ENCODE results near the gene ATP13A3. TPM values are rescaled to one million over a fixed set of nuclear protein-coding genes. Genes with fewer than 3 reads are reported as not detected.

Gene ATP13A3
- polyA plus RNA-seq, 12 donors = 22.3 to 41.4 (median 31.9) TPM; not detected in 1

GRCh38 chr3:194396859-194397756 lies 89.7 kb downstream of the ATP13A3 start:
- DNase-seq = no peak

GRCh38 chr3:194396539-194396858 lies 90.3 kb downstream of the ATP13A3 start:
- no peak for DNase-seq

- DNase-seq = peak; percentile 62
Observed at GRCh38 chr3:194395778-194396538, 90.8 kb downstream of the ATP13A3 start.

GRCh38 chr3:194395212-194395611 lies 91.6 kb downstream of the ATP13A3 start:
- DNase-seq = no peak

GRCh38 chr3:194392576-194392975 lies 94.2 kb downstream of the ATP13A3 start:
- no peak for DNase-seq

- DNase-seq = no peak
Observed at GRCh38 chr3:194390835-194391234, 96.0 kb downstream of the ATP13A3 start.

- no peak for DNase-seq
Observed at GRCh38 chr3:194389269-194389668, 97.5 kb downstream of the ATP13A3 start.

GRCh38 chr3:194387926-194388418 lies 98.8 kb downstream of the ATP13A3 start:
- no peak for DNase-seq

- no peak for DNase-seq
Observed at GRCh38 chr3:194387276-194387675, 99.5 kb downstream of the ATP13A3 start.

- no peak for DNase-seq
Observed at GRCh38 chr3:194386648-194387047, 100.2 kb downstream of the ATP13A3 start.

- no peak for DNase-seq
Observed at GRCh38 chr3:194386066-194386465, 100.7 kb downstream of the ATP13A3 start.

- no peak for DNase-seq
Observed at GRCh38 chr3:194384569-194385001, 102.2 kb downstream of the ATP13A3 start.

GRCh38 chr3:194384156-194384555 lies 102.6 kb downstream of the ATP13A3 start:
- no peak for DNase-seq

- DNase-seq = no peak
Observed at GRCh38 chr3:194383276-194383940, 103.4 kb downstream of the ATP13A3 start.

- DNase-seq = no peak
Observed at GRCh38 chr3:194382892-194383223, 103.9 kb downstream of the ATP13A3 start.

GRCh38 chr3:194382196-194382891 lies 104.5 kb downstream of the ATP13A3 start:
- DNase-seq = no peak

- no peak for DNase-seq
Observed at GRCh38 chr3:194381460-194381875, 105.3 kb downstream of the ATP13A3 start.

GRCh38 chr3:194380326-194380725 lies 106.5 kb downstream of the ATP13A3 start:
- DNase-seq = no peak

GRCh38 chr3:194379651-194380050 lies 107.2 kb downstream of the ATP13A3 start:
- DNase-seq = no peak

GRCh38 chr3:194379231-194379630 lies 107.6 kb downstream of the ATP13A3 start:
- DNase-seq = no peak

GRCh38 chr3:194377708-194378107 lies 109.1 kb downstream of the ATP13A3 start:
- no peak for DNase-seq

GRCh38 chr3:194376241-194376560 lies 110.6 kb downstream of the ATP13A3 start:
- no peak for DNase-seq

All from muscle of arm (tissue), 12 donors.